ENCODE data around the gene TUBGCP6.

TUBGCP6 gene

GRCh38 chr22:50176850-50177536 lies 67.8 kb downstream of the TUBGCP6 start:
- Histone ChIP-seq H3K27ac (ENCODE audit: low read depth, low read length) (no peak overlapping the region), H4K91ac (ENCODE audit: low read depth, low read length) (no peak overlapping the region), H3K18ac (ENCODE audit: low read length) (no peak overlapping the region), H3K4me2 (ENCODE audit: low read length) (no peak overlapping the region), H3K79me2 (ENCODE audit: control insufficient read depth, insufficient read depth, low read length, poor library complexity) (no peaks in the 10 kb centered on the region), H3K4me3 (ENCODE audit: low read depth, low read length) (no peak overlapping the region), H2BK5ac (ENCODE audit: low read depth, low read length, poor library complexity) (no peak overlapping the region), H4K8ac (ENCODE audit: low read depth, low read length) (no peak overlapping the region), H2BK12ac (ENCODE audit: low read length) (no peak overlapping the region), H2AK5ac (ENCODE audit: low read length) (no peak overlapping the region), H3K14ac (ENCODE audit: low read length) (no peak overlapping the region), H4K12ac (ENCODE audit: low read depth, low read length) (no peak overlapping the region), H3K4me1 (ENCODE audit: control insufficient read depth in 1 of 2, insufficient read depth in 2 of 2, low read length in 2 of 2) (peaks cover 0 to 5% of the 10 kb centered on the region in 2 experiments), H3K9me3 (ENCODE audit: insufficient read depth, low read depth, low read length) (peaks cover 7% of the 10 kb centered on the region), H3K9ac (ENCODE audit: low read length) (no peak overlapping the region), H2AFZ (ENCODE audit: insufficient read depth, low read length, poor library complexity) (no peak overlapping the region), H3K4ac (ENCODE audit: low read depth, low read length) (no peak overlapping the region), H3K23ac (ENCODE audit: low read length) (no peak overlapping the region), H3K27me3 (ENCODE audit: insufficient read depth, low read length) (no peaks in the 10 kb centered on the region), H3K36me3 (ENCODE audit: control insufficient read depth in 1 of 2, insufficient read depth in 2 of 2, low read length in 2 of 2) (no peaks in the 10 kb centered on the region), H2BK120ac (ENCODE audit: insufficient read depth, low read length, poor library complexity) (no peak overlapping the region), H3K79me1 (ENCODE audit: low read length) (no peaks in the 10 kb centered on the region)
- no peak for DNase-seq
- no CpG with 5 or more reads among the region's 76 CpGs for WGBS (ENCODE audit: extremely low coverage, insufficient coverage, insufficient read length)

GRCh38 chr22:50175921-50176849 lies 68.6 kb downstream of the TUBGCP6 start:
- no peak overlapping the region for H4K12ac ChIP-seq (ENCODE audit: low read depth, low read length)
- H3K4me1 ChIP-seq (ENCODE audit: control insufficient read depth in 1 of 2, insufficient read depth in 2 of 2, low read length in 2 of 2) = peaks cover 0 to 5% of the 10 kb centered on the region in 2 experiments
- no peak overlapping the region for H2BK120ac ChIP-seq (ENCODE audit: insufficient read depth, low read length, poor library complexity)
- no peak overlapping the region for H3K14ac ChIP-seq (ENCODE audit: low read length)
- peaks cover 7% of the 10 kb centered on the region for H3K9me3 ChIP-seq (ENCODE audit: insufficient read depth, low read depth, low read length)
- H4K91ac ChIP-seq (ENCODE audit: low read depth, low read length) = no peak overlapping the region
- H4K8ac ChIP-seq (ENCODE audit: low read depth, low read length) = no peak overlapping the region
- H2AFZ ChIP-seq (ENCODE audit: insufficient read depth, low read length, poor library complexity) = no peak overlapping the region
- DNase-seq = no peak
- H3K9ac ChIP-seq (ENCODE audit: low read length) = no peak overlapping the region
- H2AK5ac ChIP-seq (ENCODE audit: low read length) = no peak overlapping the region
- no peak overlapping the region for H3K4me2 ChIP-seq (ENCODE audit: low read length)
- no CpG with 5 or more reads among the region's 27 CpGs for WGBS (ENCODE audit: extremely low coverage, insufficient coverage, insufficient read length)
- no peaks in the 10 kb centered on the region for H3K79me2 ChIP-seq (ENCODE audit: control insufficient read depth, insufficient read depth, low read length, poor library complexity)
- H3K18ac ChIP-seq (ENCODE audit: low read length) = no peak overlapping the region
- H3K23ac ChIP-seq (ENCODE audit: low read length) = no peak overlapping the region
- no peaks in the 10 kb centered on the region for H3K36me3 ChIP-seq (ENCODE audit: control insufficient read depth in 1 of 2, insufficient read depth in 2 of 2, low read length in 2 of 2)
- no peak overlapping the region for H3K4me3 ChIP-seq (ENCODE audit: low read depth, low read length)
- peaks cover 2% of the 10 kb centered on the region for H3K27me3 ChIP-seq (ENCODE audit: insufficient read depth, low read length)
- H2BK12ac ChIP-seq (ENCODE audit: low read length) = no peak overlapping the region
- H3K79me1 ChIP-seq (ENCODE audit: low read length) = no peaks in the 10 kb centered on the region
- no peak overlapping the region for H3K4ac ChIP-seq (ENCODE audit: low read depth, low read length)
- H3K27ac ChIP-seq (ENCODE audit: low read depth, low read length) = no peak overlapping the region
- no peak overlapping the region for H2BK5ac ChIP-seq (ENCODE audit: low read depth, low read length, poor library complexity)

GRCh38 chr22:50175191-50175461 lies 69.7 kb downstream of the TUBGCP6 start:
- Histone ChIP-seq H3K27me3 (ENCODE audit: insufficient read depth, low read length) (peaks cover 8% of the 10 kb centered on the region), H3K4me3 (ENCODE audit: low read depth, low read length) (no peak overlapping the region), H4K91ac (ENCODE audit: low read depth, low read length) (no peak overlapping the region), H3K79me1 (ENCODE audit: low read length) (no peaks in the 10 kb centered on the region), H3K4me2 (ENCODE audit: low read length) (no peak overlapping the region), H3K23ac (ENCODE audit: low read length) (no peak overlapping the region), H3K4ac (ENCODE audit: low read depth, low read length) (no peak overlapping the region), H4K12ac (ENCODE audit: low read depth, low read length) (no peak overlapping the region), H3K9ac (ENCODE audit: low read length) (no peak overlapping the region), H3K14ac (ENCODE audit: low read length) (no peak overlapping the region), H3K9me3 (ENCODE audit: insufficient read depth, low read depth, low read length) (peaks cover 9% of the 10 kb centered on the region), H2AK5ac (ENCODE audit: low read length) (no peak overlapping the region), H4K8ac (ENCODE audit: low read depth, low read length) (no peak overlapping the region), H2BK12ac (ENCODE audit: low read length) (no peak overlapping the region), H3K4me1 (ENCODE audit: control insufficient read depth in 1 of 2, insufficient read depth in 2 of 2, low read length in 2 of 2) (peaks cover 0 to 5% of the 10 kb centered on the region in 2 experiments), H3K18ac (ENCODE audit: low read length) (no peak overlapping the region), H2AFZ (ENCODE audit: insufficient read depth, low read length, poor library complexity) (no peak overlapping the region), H3K27ac (ENCODE audit: low read depth, low read length) (no peak overlapping the region), H2BK5ac (ENCODE audit: low read depth, low read length, poor library complexity) (no peak overlapping the region), H3K79me2 (ENCODE audit: control insufficient read depth, insufficient read depth, low read length, poor library complexity) (no peaks in the 10 kb centered on the region), H2BK120ac (ENCODE audit: insufficient read depth, low read length, poor library complexity) (no peak overlapping the region), H3K36me3 (ENCODE audit: control insufficient read depth in 1 of 2, insufficient read depth in 2 of 2, low read length in 2 of 2) (no peaks in the 10 kb centered on the region)
- no CpG with 5 or more reads among the region's 6 CpGs for WGBS (ENCODE audit: extremely low coverage, insufficient coverage, insufficient read length)
- no peak for DNase-seq

GRCh38 chr22:50174382-50175190 lies 70.2 kb downstream of the TUBGCP6 start:
- Histone ChIP-seq H2AFZ (ENCODE audit: insufficient read depth, low read length, poor library complexity) (no peak overlapping the region), H2BK5ac (ENCODE audit: low read depth, low read length, poor library complexity) (no peak overlapping the region), H3K27me3 (ENCODE audit: insufficient read depth, low read length) (peaks cover 10% of the 10 kb centered on the region), H3K79me2 (ENCODE audit: control insufficient read depth, insufficient read depth, low read length, poor library complexity) (no peaks in the 10 kb centered on the region), H2AK5ac (ENCODE audit: low read length) (no peak overlapping the region), H3K18ac (ENCODE audit: low read length) (no peak overlapping the region), H4K8ac (ENCODE audit: low read depth, low read length) (no peak overlapping the region), H3K79me1 (ENCODE audit: low read length) (peaks cover 2% of the 10 kb centered on the region), H3K14ac (ENCODE audit: low read length) (no peak overlapping the region), H2BK120ac (ENCODE audit: insufficient read depth, low read length, poor library complexity) (no peak overlapping the region), H3K36me3 (ENCODE audit: control insufficient read depth in 1 of 2, insufficient read depth in 2 of 2, low read length in 2 of 2) (no peaks in the 10 kb centered on the region), H3K9ac (ENCODE audit: low read length) (no peak overlapping the region), H4K91ac (ENCODE audit: low read depth, low read length) (no peak overlapping the region), H3K4me1 (ENCODE audit: control insufficient read depth in 1 of 2, insufficient read depth in 2 of 2, low read length in 2 of 2) (peaks cover 0 to 5% of the 10 kb centered on the region in 2 experiments), H3K4ac (ENCODE audit: low read depth, low read length) (no peak overlapping the region), H3K4me3 (ENCODE audit: low read depth, low read length) (no peak overlapping the region), H4K12ac (ENCODE audit: low read depth, low read length) (no peak overlapping the region), H3K9me3 (ENCODE audit: insufficient read depth, low read depth, low read length) (peaks cover 9% of the 10 kb centered on the region), H3K27ac (ENCODE audit: low read depth, low read length) (no peak overlapping the region), H3K4me2 (ENCODE audit: low read length) (no peak overlapping the region), H2BK12ac (ENCODE audit: low read length) (no peak overlapping the region), H3K23ac (ENCODE audit: low read length) (no peak overlapping the region)
- no peak for DNase-seq
- WGBS (ENCODE audit: extremely low coverage, insufficient coverage, insufficient read length) = no CpG with 5 or more reads among the region's 27 CpGs
